Measurements from ENCODE around the gene TXNL4B. TPM values are rescaled to one million over a fixed set of nuclear protein-coding genes. Genes with fewer than 3 reads are reported as not detected.
"Not testable (repeated sequence)": the region's sequence is repeated elsewhere in the genome, so short reads cannot be mapped to it uniquely, and the experiment has no call there.

The TXNL4B gene
- total RNA-seq, 1 donor from 2014 or later, result 5.8 TPM

DNA sequence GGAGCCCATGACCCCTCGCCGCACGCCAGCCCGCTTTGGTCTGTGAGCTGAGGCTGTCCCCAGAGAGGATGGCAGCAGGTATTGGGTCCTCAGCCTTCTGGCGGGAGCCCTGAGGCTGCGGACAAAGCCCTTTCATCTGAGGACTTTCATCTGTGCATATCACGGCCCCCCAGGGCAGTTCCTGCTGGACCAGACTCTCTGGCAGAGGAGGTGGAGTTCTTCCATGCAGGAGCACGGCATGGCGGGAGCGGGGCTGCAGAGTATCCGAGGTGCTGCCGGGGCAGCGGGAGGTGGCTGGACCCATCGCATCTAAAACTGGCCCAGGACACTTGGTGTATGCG lies 19.0 kb upstream of the TXNL4B start:
- no peak for DNase-seq (ENCODE audit: low read depth)

DNA sequence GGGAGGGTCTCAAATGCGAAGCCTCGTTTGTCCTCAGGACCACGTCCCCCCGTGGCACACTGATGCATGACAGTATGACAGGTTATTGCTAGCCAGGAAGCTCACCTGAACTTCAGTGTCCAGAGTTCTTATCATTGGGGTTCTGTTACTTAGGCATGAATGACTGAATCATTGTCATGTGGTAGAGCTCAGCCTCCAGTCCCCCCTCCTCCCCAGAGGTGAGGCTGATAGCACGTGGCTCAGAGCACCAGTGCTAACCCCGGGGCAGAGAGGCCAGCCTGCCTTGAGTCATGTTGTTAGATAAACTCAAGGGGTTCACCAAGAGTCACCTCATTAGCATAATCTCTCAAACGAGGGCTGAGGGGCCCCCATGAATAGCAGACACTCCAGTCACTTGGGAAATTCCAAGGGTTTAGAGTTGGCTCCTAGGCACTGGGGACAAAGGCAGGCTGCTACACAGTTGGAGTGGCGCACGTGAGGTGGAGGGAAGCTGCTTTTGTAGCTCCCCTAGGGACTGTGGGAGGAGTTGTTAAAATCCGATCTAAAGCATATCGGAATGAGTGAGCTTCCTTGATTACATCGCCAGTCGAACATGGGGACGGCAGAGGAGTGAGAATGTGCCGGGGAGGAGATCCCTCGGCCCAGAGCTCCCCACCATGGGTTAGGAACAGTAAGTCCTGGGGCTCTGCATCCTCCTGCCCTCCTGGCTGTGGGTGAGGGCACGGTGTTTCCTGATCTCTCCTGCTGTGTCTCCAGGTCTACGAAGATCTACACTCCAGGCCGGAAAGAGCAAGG lies 18.4 kb upstream of the TXNL4B start:
- no peak for DNase-seq (ENCODE audit: low read depth)

DNA sequence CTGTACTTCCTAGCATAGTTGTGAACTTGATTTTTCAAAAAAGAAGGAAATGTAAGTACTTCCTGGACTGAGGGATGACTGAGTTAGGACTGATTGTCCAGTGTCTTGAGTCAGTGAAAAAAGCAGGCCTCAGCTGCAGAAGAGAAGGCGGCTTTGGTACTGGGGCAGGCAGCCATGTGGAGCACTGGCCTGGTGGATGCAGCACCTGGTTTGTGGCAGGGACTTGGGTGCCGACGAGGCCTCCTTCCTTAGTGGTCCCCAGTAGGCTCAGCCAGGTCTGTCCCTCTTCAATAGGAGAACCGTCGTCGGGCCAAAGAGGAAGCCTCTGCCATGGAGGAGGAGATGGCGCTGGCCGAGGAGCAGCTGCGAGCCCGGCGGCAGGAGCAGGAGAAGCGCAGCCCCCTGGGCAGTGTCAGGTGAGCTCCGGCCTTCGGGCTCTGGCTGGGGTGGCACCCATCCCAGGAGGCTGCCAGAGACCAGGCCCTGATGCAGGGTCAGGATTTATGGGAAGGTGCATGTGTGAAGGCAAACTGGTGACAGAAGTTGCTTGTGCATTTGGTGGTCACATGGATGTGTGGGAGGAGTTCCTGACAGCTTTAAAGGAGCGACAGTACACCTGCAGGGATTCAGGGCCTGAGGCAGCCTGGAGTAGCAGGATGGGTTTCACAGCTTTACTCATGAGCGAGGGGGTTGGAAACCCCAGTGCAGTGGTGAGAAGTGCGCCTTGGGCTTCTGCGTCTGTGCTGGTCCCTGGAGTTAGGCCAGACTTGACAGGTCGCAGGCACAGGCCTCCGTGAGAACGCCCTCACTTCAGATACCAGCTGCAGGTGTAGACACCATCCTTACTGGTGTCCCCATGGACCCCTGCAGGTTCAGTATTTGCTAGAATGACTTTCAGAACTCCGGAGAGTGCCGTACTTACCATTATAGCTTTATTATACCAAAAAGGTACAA lies 17.5 kb upstream of the TXNL4B start:
- no peak for DNase-seq (ENCODE audit: low read depth)

DNA sequence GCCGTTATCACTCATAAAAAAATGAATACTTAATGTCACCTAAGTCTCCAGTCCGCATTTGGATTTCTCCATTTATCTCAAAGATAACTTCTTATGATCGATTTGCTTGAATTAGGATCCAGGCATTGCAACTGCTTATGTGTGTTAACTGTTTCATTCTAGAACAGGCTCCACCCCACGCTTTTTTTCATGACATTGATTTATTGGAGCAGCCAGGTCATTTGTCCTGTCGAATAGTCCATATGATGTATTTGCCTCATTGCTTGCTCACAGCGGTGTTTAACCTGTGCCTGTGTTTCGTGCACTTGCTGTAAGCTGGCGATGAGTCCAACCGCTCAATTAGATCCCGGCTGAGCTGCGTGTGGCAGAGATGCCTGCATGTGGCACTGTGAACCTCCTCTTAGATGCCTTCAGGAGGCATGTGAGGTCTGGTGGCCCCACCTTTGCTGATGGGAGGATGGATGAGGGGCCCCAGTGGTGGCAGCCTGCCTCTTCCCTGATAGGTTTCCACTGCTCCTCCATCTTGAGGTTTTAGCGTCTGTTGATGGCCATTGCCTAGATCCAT lies 16.6 kb upstream of the TXNL4B start:
- no peak for DNase-seq (ENCODE audit: low read depth)

DNA sequence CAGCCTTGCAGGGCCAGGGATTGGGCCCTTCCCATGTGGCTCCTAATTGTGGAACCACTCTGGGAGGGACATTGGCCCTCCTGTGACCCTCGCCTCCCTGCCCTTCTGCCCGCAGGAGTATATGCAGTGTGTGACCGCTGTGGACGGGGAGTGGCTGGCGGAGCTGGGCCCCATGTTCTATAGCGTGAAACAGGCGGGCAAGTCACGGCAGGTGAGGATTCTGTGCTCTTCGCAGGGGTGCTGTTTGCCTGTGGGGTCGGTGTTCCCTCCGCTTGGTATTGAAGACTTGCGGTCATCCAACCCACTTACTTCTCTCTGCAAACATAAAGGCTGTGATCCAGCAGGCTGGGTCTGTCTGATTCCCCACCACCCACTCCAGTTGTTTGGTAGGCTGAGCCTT lies 15.9 kb upstream of the TXNL4B start:
- no peak for DNase-seq (ENCODE audit: low read depth)

DNA sequence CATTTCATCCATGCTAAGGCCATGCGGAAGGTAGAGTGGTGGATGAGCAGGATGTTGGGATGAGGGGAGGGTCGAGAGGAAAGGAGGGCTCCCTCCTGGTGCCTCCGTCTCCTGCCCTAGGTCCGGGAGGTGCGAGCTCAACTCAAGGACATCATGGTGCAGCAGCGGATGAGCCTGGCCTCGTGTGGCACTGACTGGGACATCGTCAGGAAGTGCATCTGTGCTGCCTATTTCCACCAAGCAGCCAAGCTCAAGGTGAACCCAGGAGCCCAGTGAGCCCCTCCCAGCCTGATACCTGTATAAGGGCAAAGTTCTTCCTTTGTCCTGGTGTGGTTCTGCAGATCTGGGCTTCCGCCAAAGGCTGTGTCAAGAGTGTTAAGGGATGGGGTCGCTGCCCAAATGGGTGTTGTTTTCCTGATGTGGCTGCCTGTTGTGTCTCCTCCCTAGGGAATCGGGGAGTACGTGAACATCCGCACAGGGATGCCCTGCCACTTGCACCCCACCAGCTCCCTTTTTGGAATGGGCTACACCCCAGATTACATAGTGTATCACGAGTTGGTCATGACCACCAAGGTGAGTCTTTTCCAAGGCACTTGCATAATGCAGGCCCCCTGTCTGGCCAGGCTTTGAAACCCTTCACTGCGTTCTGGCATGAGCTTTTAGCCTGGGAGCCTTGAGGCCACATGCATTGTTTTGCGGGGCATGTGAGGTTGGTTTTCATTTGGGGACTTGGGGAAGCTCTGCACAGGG lies 15.1 kb upstream of the TXNL4B start:
- DNase-seq (ENCODE audit: low read depth), result no peak

DNA sequence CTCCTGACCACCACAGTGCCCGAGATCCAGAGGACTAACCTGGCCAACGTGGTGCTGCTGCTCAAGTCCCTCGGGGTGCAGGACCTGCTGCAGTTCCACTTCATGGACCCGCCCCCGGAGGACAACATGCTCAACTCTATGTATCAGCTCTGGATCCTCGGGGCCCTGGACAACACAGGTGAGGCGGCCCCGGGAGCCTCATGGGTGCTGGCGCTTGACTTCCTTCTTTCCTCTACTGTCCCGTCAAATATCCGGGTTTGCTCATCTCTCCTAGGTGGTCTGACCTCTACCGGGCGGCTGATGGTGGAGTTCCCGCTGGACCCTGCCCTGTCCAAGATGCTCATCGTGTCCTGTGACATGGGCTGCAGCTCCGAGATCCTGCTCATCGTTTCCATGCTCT lies 14.0 kb upstream of the TXNL4B start:
- DNase-seq (ENCODE audit: low read depth), result no peak

DNA sequence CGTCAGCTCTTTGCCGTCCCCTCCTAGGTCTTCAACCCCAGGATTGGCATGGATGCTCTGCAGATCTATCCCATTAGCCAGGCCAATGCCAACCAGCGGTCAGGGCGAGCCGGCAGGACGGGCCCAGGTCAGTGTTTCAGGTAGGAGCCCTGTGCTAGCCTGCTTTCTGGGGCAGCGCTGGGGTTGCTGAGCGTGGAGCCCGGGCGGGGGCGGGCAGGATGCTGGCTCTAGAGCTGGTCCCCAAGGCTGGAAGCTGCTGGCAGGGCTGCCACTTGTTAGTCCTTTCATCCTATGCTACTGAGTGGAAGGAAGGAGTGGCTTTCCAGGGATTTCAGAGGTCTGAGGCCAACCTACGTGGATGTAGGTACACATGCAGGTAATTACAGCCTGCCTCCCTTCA lies 12.6 kb upstream of the TXNL4B start:
- DNase-seq (ENCODE audit: low read depth), result no peak

DNA sequence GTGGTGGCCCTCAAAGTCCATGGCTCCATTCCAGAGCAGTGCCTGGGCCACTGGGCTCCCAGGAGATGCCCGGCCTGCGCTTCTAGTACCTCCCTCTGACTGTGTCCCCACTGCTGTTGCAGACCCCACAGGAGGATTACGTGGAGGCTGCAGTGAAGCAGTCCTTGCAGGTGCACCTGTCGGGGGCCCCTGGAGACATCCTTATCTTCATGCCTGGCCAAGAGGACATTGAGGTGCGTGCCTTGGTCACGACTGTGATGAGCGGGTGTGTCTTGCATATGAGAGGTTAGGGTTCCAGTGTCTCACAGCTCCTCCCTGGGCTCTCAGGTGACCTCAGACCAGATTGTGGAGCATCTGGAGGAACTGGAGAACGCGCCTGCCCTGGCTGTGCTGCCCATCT lies 11.5 kb upstream of the TXNL4B start:
- DNase-seq (ENCODE audit: low read depth), result no peak

DNA sequence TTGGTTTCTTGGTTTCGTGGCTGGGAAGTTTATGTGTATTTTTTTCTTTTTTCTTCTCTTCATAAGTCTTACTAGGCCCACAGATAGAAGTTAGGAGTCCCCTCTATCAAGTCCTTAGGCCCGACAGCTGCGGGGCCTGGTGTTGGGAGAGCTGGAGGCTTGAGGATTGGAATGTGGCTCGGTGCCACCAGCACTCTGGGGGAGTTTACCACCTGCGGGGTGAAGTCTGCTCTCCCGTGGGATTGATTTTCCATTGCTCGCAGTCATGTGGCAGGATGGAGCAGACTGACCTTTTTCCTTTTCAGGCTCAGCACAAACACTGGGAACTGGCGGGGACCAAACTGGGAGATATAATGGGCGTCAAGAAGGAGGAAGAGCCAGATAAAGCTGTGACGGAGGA lies 7.8 kb upstream of the TXNL4B start:
- DNase-seq (ENCODE audit: low read depth), result peak; percentile 7

DNA sequence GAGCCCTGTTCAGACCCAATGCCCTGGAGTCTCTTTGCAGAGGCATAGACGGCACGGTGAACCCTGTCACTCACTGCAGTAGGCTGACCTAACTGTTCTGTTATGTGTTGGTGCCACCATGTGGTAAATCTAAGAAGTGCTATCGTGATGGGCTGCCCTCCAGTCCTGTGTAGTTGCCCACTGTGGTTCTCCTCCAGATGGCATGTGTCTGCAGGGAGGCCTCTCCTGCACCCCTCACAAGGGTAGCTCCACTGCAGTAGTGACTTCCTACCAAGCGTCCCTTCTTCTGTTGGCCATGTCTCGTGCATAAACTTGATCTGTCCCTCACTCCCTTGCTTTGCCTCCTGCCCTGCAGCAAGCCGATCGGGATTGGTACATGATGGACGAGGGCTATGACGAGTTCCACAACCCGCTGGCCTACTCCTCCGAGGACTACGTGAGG lies 6.0 kb upstream of the TXNL4B start:
- peak; percentile 64 for DNase-seq (ENCODE audit: low read depth)

DNA sequence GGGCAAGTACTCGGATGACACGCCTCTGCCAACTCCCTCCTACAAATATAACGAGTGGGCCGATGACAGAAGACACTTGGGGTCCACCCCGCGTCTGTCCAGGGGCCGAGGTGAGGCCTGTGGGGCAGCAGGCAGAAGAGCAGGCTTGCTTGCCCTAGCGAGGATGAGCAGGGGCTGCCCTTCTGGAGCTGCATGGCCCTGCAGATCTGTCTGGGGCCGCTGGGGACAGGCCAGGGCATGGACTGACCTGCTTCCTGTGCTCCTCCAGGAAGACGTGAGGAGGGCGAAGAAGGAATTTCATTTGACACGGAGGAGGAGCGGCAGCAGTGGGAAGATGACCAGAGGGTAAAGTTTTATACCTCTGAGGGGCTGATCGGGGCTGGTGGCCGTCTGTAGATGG lies 5.5 kb upstream of the TXNL4B start:
- no peak for DNase-seq (ENCODE audit: low read depth)

DNA sequence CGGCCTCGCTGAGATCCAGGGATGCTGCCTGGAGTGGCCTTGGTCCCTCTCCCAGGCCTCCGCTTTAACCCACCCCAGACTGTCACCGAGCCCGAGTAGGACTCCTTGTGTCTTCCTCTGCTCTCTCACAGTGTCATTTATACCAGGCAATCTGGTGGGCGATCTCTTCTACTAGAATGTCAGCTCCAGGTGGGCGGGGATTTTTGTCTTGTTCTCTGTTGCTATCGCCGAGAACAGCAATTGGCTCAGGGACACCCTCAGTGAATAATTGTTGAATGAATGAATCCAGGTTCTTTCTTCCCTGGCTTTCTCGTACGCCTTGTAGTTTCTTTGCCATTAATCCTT lies 818 bp upstream of the TXNL4B start:
- peak; percentile 15 for DNase-seq (ENCODE audit: low read depth)

DNA sequence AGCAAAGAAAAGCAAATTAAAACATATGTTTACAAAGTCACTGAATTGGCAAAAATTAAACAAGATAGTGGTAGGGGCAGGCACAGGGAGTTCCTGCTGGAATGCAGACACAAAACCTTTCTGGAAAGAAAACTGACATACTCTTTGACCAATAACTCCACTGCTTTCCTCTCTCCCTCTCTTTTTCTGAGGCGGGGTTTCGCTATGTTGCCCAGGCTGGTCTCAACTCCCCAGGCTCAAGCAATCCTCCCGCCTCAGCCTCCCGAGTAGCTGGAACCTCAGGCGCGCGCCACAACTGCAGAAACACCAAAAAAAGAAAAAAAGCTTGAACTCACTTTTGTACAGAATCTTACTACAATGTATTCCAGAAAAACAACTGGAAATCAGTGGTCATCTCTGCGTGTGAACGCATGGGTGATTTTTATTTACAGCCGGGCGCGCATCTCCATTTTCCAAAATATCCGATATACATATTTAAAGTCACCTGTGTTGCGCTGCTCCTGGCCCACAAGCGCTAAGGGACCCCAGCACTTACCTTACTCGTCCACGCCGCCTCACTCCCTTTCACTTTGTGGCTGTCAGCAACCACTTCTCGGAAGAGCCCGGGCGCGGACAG lies 480 bp downstream of the TXNL4B start:
- DNase-seq (ENCODE audit: low read depth), result peak; percentile 35

DNA sequence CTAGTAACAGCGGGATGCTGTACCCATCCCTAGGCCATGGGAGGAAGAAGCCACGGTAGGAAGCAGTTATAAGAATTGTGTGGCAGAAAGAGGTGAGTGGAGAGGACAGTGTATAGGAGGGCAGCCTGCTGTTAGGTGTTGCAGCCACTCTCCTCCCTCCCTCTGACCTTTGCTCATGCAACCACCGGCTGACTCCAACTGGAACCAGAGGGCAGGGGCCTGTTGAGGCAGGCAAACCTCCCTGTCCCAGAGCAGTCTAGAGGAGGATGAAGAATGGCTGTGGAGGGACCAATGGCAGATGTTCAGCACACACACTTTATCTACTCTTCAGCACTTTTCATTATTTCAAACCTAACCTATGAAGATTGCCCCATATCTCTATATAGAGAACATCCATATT lies 2.2 kb downstream of the TXNL4B start:
- no peak for DNase-seq (ENCODE audit: low read depth)

DNA sequence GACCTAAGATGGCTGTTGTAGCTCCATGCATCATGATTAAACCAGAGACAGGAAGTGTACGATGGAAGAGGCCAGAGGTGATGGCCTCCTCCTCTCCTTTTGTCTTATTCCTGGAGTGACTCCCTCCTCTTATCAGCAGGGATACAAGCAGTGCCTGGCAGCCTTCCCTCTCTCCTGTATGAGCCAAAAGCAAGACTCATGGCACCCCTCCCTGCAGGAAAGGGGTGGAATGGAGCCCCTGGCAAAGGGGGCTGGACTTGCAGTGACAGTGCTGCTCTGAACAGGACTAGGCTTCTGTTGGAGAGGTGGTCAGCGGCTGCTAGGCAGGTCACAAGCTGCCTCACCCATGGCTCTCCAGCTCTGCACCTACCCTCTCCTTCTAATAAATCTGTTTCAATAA lies 8.4 kb downstream of the TXNL4B start:
- DNase-seq (ENCODE audit: low read depth), result no peak

DNA sequence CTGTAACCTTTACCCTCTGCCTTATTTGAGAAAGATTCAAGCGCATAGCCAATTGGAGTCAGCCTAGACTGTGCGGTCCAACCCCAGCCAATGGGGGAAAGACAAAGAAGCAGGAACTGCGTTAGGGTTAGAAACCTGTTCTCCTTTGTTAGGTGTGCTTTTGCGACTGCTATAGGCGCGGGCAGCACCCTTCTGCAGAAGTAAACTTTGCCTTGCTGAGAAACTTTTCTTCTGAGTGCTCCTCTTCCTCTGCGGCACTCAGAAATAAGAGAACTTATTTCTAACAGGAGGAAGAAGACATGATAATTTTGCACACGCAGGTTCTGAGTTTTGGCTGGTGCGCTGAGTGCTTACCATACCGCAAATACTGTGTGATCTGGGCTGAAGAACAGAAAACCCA lies 9.0 kb downstream of the TXNL4B start:
- DNase-seq (ENCODE audit: low read depth), result no peak

DNA sequence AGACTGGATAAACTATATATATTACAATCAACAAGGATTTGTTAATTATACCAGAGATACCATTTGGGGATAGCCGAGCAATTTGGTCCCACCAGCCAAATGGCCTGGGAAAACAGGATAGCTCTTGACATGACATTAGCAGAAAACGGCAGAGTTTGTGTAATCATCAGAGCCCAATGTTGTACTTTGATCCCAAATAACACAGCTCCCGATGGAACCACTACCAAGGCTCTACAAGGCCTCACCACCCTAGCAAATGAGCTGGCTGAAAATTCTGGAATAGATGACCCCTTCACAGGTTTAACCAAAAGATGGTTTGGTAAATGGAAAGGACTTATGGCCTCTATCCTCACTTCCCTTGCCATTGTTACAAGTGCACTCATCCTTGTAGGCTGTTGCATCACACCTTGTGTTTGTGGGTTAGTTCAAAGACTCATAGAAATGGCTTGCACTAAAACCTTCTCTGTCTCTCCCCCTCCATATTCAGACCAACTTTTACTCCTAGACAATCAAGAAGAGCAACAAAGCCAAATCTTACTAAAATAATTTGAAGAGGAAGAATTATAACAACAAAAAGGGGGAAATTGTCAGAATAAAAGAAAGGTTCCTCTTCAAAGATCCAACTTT lies 9.5 kb downstream of the TXNL4B start:
- no peak for DNase-seq (ENCODE audit: low read depth)

DNA sequence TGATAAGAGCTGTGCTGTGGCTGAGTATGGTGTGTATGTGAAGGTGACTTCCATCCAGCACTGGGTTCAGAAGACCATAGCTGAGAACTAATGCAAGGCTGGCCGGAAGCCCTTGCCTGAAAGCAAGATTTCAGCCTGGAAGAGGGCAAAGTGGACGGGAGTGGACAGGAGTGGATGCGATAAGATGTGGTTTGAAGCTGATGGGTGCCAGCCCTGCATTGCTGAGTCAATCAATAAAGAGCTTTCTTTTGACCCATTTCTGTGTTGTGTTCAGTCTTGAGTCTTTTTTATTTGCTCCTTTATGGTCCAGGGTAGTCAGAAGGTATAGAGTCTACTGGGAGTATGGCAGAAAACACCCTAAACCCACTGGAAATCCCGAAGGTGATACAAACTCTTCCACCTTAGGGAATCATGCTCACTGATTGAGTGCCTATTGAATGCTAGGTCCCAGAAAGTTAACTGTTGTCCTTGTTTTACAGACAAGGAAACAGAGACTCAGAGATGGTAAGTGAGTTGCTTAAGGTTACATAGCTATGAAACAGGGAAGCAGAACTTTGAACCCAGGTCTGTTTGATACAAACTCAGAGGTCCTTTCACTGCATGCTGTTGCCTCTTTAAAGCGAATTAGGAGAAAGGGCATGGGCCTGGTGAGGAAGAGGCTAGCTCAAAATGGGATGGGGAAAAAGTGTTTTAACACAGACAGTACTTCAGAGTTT lies 16.3 kb downstream of the TXNL4B start:
- DNase-seq (ENCODE audit: low read depth), result not testable (repeated sequence)

DNA sequence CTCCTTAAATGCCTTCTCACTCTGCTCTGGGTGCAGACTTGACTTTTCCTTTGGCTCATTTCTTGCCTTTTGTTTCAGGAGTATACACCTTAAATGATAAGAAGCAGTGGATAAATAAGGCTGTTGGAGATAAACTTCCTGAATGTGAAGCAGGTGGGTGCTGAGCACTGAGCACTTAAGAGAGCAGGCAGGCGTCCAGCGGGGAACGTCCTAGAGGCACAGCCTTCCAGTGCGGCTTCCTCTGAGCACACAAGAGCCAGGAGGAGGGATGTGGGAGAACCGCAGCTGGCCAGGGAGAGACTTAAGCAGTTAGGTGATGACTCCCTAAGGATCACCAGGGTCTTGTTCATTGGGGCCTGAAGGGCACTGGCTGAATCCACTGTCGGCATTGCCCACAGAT lies 18.4 kb downstream of the TXNL4B start:
- not testable (repeated sequence) for DNase-seq (ENCODE audit: low read depth)
